Naive thymus-derived CD4-positive, alpha-beta T cell (primary cell): ENCODE data around the gene MAPKAPK5. TPM values are rescaled to one million over a fixed set of nuclear protein-coding genes. Genes with fewer than 3 reads are reported as not detected.

Experiments
- ATAC-seq: fragments of 150-1000 bp; cut with Tn5 transposase; 2 replicates; pipeline ENCODE4 v1.10.0; 2021; ENCODE audit warnings: mild to moderate bottlenecking, moderate library complexity
- CTCF ChIA-PET: fragments of 350-600 bp; sonication (Branson Sonifier 250); formaldehyde crosslinking; loops from one replicate; lab custom pipeline; 2021; ENCODE audit warnings: antibody characterized with exemption; lab: Charles Lee
- POLR2A ChIA-PET: fragments of 350-600 bp; sonication (Branson Sonifier 250); formaldehyde crosslinking; loops from one replicate; lab custom pipeline; 2021; ENCODE audit warnings: antibody characterized with exemption, inconsistent platforms; lab: Charles Lee
- DNase-seq, 9 donors: peaks; one replicate each; pipeline versions ENCODE4 v3.0.0 to v3.0.0-alpha.2; 2020 to 2022; ENCODE audit warnings: mixed read lengths in 1 of 9
- H3K27ac ChIP-seq: one replicate; pipeline ENCODE4 v1.7.0; 2013; ENCODE audit warnings: mild to moderate bottlenecking, low read depth, low read length, moderate library complexity
- H3K27me3 ChIP-seq, 2 donors: one replicate each; pipeline ENCODE4 v1.7.0; 2013; ENCODE audit warnings: low read length in 2 of 2, mild to moderate bottlenecking in 2 of 2, moderate library complexity in 2 of 2; ENCODE audit not compliant: control insufficient read depth in 2 of 2, insufficient read depth in 2 of 2
- H3K36me3 ChIP-seq, 3 experiments: 1 replicate in 2 of 3; 2 replicates in 1 of 3; pipeline ENCODE4 v1.7.0; 2013; ENCODE audit warnings: low read length in 3 of 3, mild to moderate bottlenecking in 3 of 3, moderate library complexity in 1 of 3; ENCODE audit not compliant: insufficient read depth in 3 of 3, control insufficient read depth in 2 of 3
- H3K4me1 ChIP-seq, 2 donors: one replicate each; pipeline ENCODE4 v1.7.0; 2013; ENCODE audit warnings: low read length in 2 of 2, mild to moderate bottlenecking in 2 of 2, moderate library complexity in 1 of 2; ENCODE audit not compliant: control insufficient read depth in 2 of 2, insufficient read depth in 2 of 2
- H3K4me3 ChIP-seq: 2 replicates; pipeline ENCODE4 v1.7.0; 2013; ENCODE audit warnings: mild to moderate bottlenecking, low read length
- H3K9me3 ChIP-seq, 3 experiments: 1 replicate in 2 of 3; 2 replicates in 1 of 3; pipeline ENCODE4 v1.7.0; 2013; ENCODE audit warnings: low read length in 3 of 3; ENCODE audit not compliant: control insufficient read depth in 2 of 3
- H3K27ac Mint-ChIP-seq, 9 donors: one replicate each; pipeline ENCODE4 v1.8.0; 2020 to 2022; ENCODE audit warnings: mixed read lengths in 9 of 9, mild to moderate bottlenecking in 8 of 9, moderate library complexity in 5 of 9, inconsistent platforms in 2 of 9
- H3K27me3 Mint-ChIP-seq, 5 donors: one replicate each; pipeline ENCODE4 v1.8.0; 2021 to 2022; ENCODE audit warnings: mixed read lengths in 5 of 5, mild to moderate bottlenecking in 1 of 5
- H3K36me3 Mint-ChIP-seq, 5 donors: one replicate each; pipeline ENCODE4 v1.8.0; 2020 to 2022; ENCODE audit warnings: mixed read lengths in 5 of 5, mild to moderate bottlenecking in 3 of 5, inconsistent platforms in 1 of 5
- H3K4me1 Mint-ChIP-seq, 7 donors: one replicate each; pipeline ENCODE4 v1.8.0; 2020 to 2022; ENCODE audit warnings: mixed read lengths in 7 of 7, mild to moderate bottlenecking in 3 of 7, inconsistent platforms in 1 of 7
- H3K4me3 Mint-ChIP-seq, 10 donors: one replicate each; pipeline ENCODE4 v1.8.0; 2020 to 2022; ENCODE audit warnings: mild to moderate bottlenecking in 10 of 10, mixed read lengths in 10 of 10, moderate library complexity in 6 of 10, inconsistent platforms in 2 of 10
- H3K9me3 Mint-ChIP-seq, 11 donors: one replicate each; pipeline ENCODE4 v1.8.0; 2020 to 2022; ENCODE audit warnings: mixed read lengths in 11 of 11, mild to moderate bottlenecking in 4 of 11, inconsistent platforms in 1 of 11, moderate library complexity in 1 of 11
- intact Hi-C, 2 donors: fragments of 100-400 bp; cut with micrococcal nuclease; formaldehyde crosslinking; loops; one replicate each; pipeline ENCODE4 v1.15.1; 2023
- polyA plus RNA-seq, 2 donors: library from polyadenylated mRNA; unstranded; fragments of 300-500 nt; fragmentation: Illumina TruSeq; gene quantifications; one replicate each; pipeline ENCODE4 v1.2.3, GENCODE V29; 2021
- total RNA-seq, 6 experiments: library from RNA in 5 of 6; stranded (reverse) in 5 of 6; gene quantifications; 1 replicate in 5 of 6; 2 replicates in 1 of 6; pipeline ENCODE4 v1.2.3 and lab custom pipeline; 2021 to 2026

The MAPKAPK5 gene
- total and polyA plus RNA-seq, 7 experiments from 2014 or later = 30.6 to 72.1 (median 58.2) TPM

- ATAC-seq (no peak), DNase-seq (no peak)
- Histone ChIP-seq H3K27me3 (no peaks in the 10 kb centered on the region), H3K9me3 (no peaks in the 10 kb centered on the region), H3K4me3 (no peak overlapping the region), H3K36me3 (peaks cover 0 to 7% (median 0%) of the 10 kb centered on the region in 3 experiments), H3K4me1 (no peaks in the 10 kb centered on the region), H3K27ac (no peak overlapping the region)
- Mint-ChIP-seq H3K27me3 (no peaks in the 10 kb centered on the region), H3K27ac (no peak overlapping the region), H3K4me3 (no peak overlapping the region), H3K36me3 (peaks cover 12 to 43% (median 29%) of the 10 kb centered on the region in 5 donors), H3K4me1 (peaks cover 0 to 6% (median 0%) of the 10 kb centered on the region in 7 donors), H3K9me3 (peaks cover 5 to 35% (median 17%) of the 10 kb centered on the region in 11 donors)
- ChIA-PET POLR2A (no interaction called here), CTCF (no interaction called here)
- intact Hi-C loops = no loop called here
These were observed 63.5 kb downstream of the MAPKAPK5 start for GRCh38 chr12:111905502-111905901.

- Histone ChIP-seq H3K9me3 (no peaks in the 10 kb centered on the region), H3K27ac (no peak overlapping the region), H3K36me3 (peaks cover 0 to 7% (median 0%) of the 10 kb centered on the region in 3 experiments), H3K27me3 (no peaks in the 10 kb centered on the region), H3K4me1 (no peaks in the 10 kb centered on the region), H3K4me3 (no peak overlapping the region)
- ATAC-seq = no peak
- Mint-ChIP-seq H3K4me3 (no peak overlapping the region), H3K27me3 (no peaks in the 10 kb centered on the region), H3K9me3 (peaks cover 5 to 38% (median 18%) of the 10 kb centered on the region in 11 donors), H3K27ac (no peak overlapping the region), H3K36me3 (peaks cover 12 to 50% (median 41%) of the 10 kb centered on the region in 5 donors), H3K4me1 (peaks cover 0 to 6% (median 0%) of the 10 kb centered on the region in 7 donors)
- intact Hi-C loops = no loop called here
- CTCF ChIA-PET = interaction anchor here (0.6 kb wide), 1 partner anchor 1921 kb away, joined by 3 read pairs; no protein-coding TSS in a partner anchor
- DNase-seq = no peak
- POLR2A ChIA-PET = no interaction called here
These were observed 65.7 kb downstream of the MAPKAPK5 start for GRCh38 chr12:111907740-111908139.

- H3K27me3 ChIP-seq = no peaks in the 10 kb centered on the region
- intact Hi-C loops = no loop called here
- peaks cover 0 to 5% (median 0%) of the 10 kb centered on the region in 3 experiments for H3K36me3 ChIP-seq
- Mint-ChIP-seq H3K27me3 (no peaks in the 10 kb centered on the region), H3K27ac (no peak overlapping the region), H3K9me3 (no peaks in the 10 kb centered on the region), H3K4me3 (no peak overlapping the region), H3K36me3 (peaks cover 1 to 27% (median 4%) of the 10 kb centered on the region in 5 donors), H3K4me1 (no peaks in the 10 kb centered on the region)
- no peak overlapping the region for H3K4me3 ChIP-seq
- ChIA-PET CTCF (no interaction called here), POLR2A (no interaction called here)
- H3K27ac ChIP-seq = no peak overlapping the region
- H3K4me1 ChIP-seq = no peaks in the 10 kb centered on the region
- ATAC-seq (no peak), DNase-seq (no peak)
- no peaks in the 10 kb centered on the region for H3K9me3 ChIP-seq
These were observed 83.1 kb downstream of the MAPKAPK5 start for GRCh38 chr12:111925171-111925570.

- intact Hi-C loops = no loop called here
- no peaks in the 10 kb centered on the region for H3K27me3 Mint-ChIP-seq
- H3K4me1 ChIP-seq = no peaks in the 10 kb centered on the region
- no peak overlapping the region for H3K27ac ChIP-seq
- H3K4me3 ChIP-seq = no peak overlapping the region
- no peaks in the 10 kb centered on the region for H3K27me3 ChIP-seq
- H3K4me3 Mint-ChIP-seq = no peak overlapping the region
- H3K27ac Mint-ChIP-seq = no peak overlapping the region
- no peak for DNase-seq
- H3K36me3 Mint-ChIP-seq = peaks cover 3 to 39% (median 5%) of the 10 kb centered on the region in 5 donors
- no peak for ATAC-seq
- H3K9me3 ChIP-seq = no peaks in the 10 kb centered on the region
- peaks cover 0 to 10% (median 5%) of the 10 kb centered on the region in 3 experiments for H3K36me3 ChIP-seq
- H3K4me1 Mint-ChIP-seq = no peaks in the 10 kb centered on the region
- no peaks in the 10 kb centered on the region for H3K9me3 Mint-ChIP-seq
- ChIA-PET POLR2A (no interaction called here), CTCF (interaction anchor here (0.7 kb wide), 1 partner anchor 1913 kb away, joined by 3 read pairs; no protein-coding TSS in a partner anchor)
These were observed 84.6 kb downstream of the MAPKAPK5 start for GRCh38 chr12:111926631-111927030.

GRCh38 chr12:111927346-111927745, 85.3 kb downstream of the MAPKAPK5 start:
- H3K4me3 Mint-ChIP-seq = no peak overlapping the region
- intact Hi-C loops = no loop called here
- no peaks in the 10 kb centered on the region for H3K27me3 ChIP-seq
- no peaks in the 10 kb centered on the region for H3K4me1 Mint-ChIP-seq
- ATAC-seq = no peak
- no peak for DNase-seq
- peaks cover 5 to 17% (median 5%) of the 10 kb centered on the region in 3 experiments for H3K36me3 ChIP-seq
- no peaks in the 10 kb centered on the region for H3K27me3 Mint-ChIP-seq
- peaks cover 3 to 46% (median 12%) of the 10 kb centered on the region in 5 donors for H3K36me3 Mint-ChIP-seq
- POLR2A ChIA-PET = no interaction called here
- H3K27ac ChIP-seq = no peak overlapping the region
- CTCF ChIA-PET = no interaction called here
- peak overlapping the region in 1 of 9 donors; percentile 2 for H3K27ac Mint-ChIP-seq
- no peaks in the 10 kb centered on the region for H3K4me1 ChIP-seq
- no peaks in the 10 kb centered on the region for H3K9me3 ChIP-seq
- no peaks in the 10 kb centered on the region for H3K9me3 Mint-ChIP-seq
- H3K4me3 ChIP-seq = no peak overlapping the region

GRCh38 chr12:111932241-111932640, 90.2 kb downstream of the MAPKAPK5 start:
- H3K36me3 Mint-ChIP-seq = peaks cover 3 to 49% (median 17%) of the 10 kb centered on the region in 5 donors

GRCh38 chr12:111936869-111937268, 94.8 kb downstream of the MAPKAPK5 start:
- no peak overlapping the region for H3K27ac ChIP-seq
- intact Hi-C loops = no loop called here
- H3K4me1 ChIP-seq = no peaks in the 10 kb centered on the region
- ATAC-seq (no peak), DNase-seq (no peak)
- peaks cover 3 to 17% (median 3%) of the 10 kb centered on the region in 3 experiments for H3K36me3 ChIP-seq
- Mint-ChIP-seq H3K9me3 (no peaks in the 10 kb centered on the region), H3K27ac (no peak overlapping the region), H3K27me3 (no peaks in the 10 kb centered on the region), H3K4me3 (no peak overlapping the region), H3K4me1 (no peaks in the 10 kb centered on the region), H3K36me3 (peaks cover 0 to 21% (median 6%) of the 10 kb centered on the region in 5 donors)
- ChIA-PET CTCF (interaction anchor here (1.2 kb wide), 1 partner anchor 9 kb away, joined by 4 read pairs; no protein-coding TSS in a partner anchor), POLR2A (no interaction called here)
- no peaks in the 10 kb centered on the region for H3K9me3 ChIP-seq
- H3K27me3 ChIP-seq = no peaks in the 10 kb centered on the region
- H3K4me3 ChIP-seq = no peak overlapping the region

More at GRCh38 chr12:111932241-111932640, 90.2 kb downstream of the MAPKAPK5 start:
- ATAC-seq (no peak), DNase-seq (no peak)
- no peaks in the 10 kb centered on the region for H3K4me1 Mint-ChIP-seq
- Histone ChIP-seq H3K9me3 (no peaks in the 10 kb centered on the region), H3K4me1 (no peaks in the 10 kb centered on the region), H3K36me3 (peaks cover 5 to 29% (median 8%) of the 10 kb centered on the region in 3 experiments), H3K27ac (no peak overlapping the region), H3K27me3 (no peaks in the 10 kb centered on the region), H3K4me3 (no peak overlapping the region)
- CTCF ChIA-PET = no interaction called here
- no peak overlapping the region for H3K4me3 Mint-ChIP-seq
- no peaks in the 10 kb centered on the region for H3K27me3 Mint-ChIP-seq
- H3K27ac Mint-ChIP-seq = no peak overlapping the region
- POLR2A ChIA-PET = interaction anchor here (1.2 kb wide), 1 partner anchor 81 kb away, joined by 4 read pairs; the partner anchor contains the start of genes ERP29 and TMEM116
- intact Hi-C loops = no loop called here
- H3K9me3 Mint-ChIP-seq = no peaks in the 10 kb centered on the region
